ENCODE measurements around the gene CCDC180.

Gene CCDC180

GRCh38 chr9:97283768-97284167 is 23.7 kb upstream of the CCDC180 start:
- H3K36me3 ChIP-seq (ENCODE audit: insufficient read depth, low read length), result no peaks in the 10 kb centered on the region
- H3K9me2 ChIP-seq (ENCODE audit: low read depth, low read length), result no peaks in the 10 kb centered on the region
- H4K20me1 ChIP-seq (ENCODE audit: insufficient read depth, low read length), result no peaks in the 10 kb centered on the region
- no peak overlapping the region for H3K27ac ChIP-seq (ENCODE audit: low read depth, low read length, poor library complexity, severe bottlenecking)
- H3K9ac ChIP-seq (ENCODE audit: low read length), result no peak overlapping the region
- H3K4me2 ChIP-seq (ENCODE audit: low read length), result no peak overlapping the region
- no peaks in the 10 kb centered on the region for H3F3A ChIP-seq (ENCODE audit: insufficient read depth, low read length)
- no peak overlapping the region for H2AFZ ChIP-seq (ENCODE audit: low read length)
- no peaks in the 10 kb centered on the region; the same call in 1 of the 2 replicates for H3K9me3 ChIP-seq (ENCODE audit: low read length)
- TF ChIP-seq CTCF (IDR thresholded peaks at IDR 0.05; ENCODE audit: low read length) (no peak), EZH2 (IDR thresholded peaks at IDR 0.05; ENCODE audit: borderline replicate concordance, low read length) (no peak)
- H3K4me3 ChIP-seq (ENCODE audit: low read depth, low read length, poor library complexity, severe bottlenecking), result no peak overlapping the region
- H3K79me2 ChIP-seq (ENCODE audit: insufficient read depth, low read length), result no peaks in the 10 kb centered on the region
- no peaks in the 10 kb centered on the region for H3K4me1 ChIP-seq (ENCODE audit: insufficient read depth, low read length, severe bottlenecking)
- no peaks in the 10 kb centered on the region for H3K27me3 ChIP-seq (ENCODE audit: insufficient read depth, low read length)

DNA sequence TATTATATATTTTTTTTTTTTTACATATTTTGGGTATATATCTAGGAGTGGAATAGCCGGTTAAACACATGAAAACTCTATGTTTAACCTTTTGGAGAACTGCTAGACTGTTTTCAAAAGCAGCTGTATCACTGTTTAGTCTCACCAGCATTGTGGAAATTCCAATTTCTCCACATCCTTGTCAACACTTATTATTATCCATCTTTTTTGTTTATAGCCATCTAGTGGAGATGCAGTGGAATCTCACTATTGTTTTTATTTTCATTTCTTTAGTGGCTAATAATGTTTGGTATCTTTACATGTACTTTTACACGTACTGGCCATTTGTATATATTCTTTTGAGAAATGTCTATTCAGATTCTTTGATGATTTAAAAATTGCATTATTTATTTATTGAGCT is 22.7 kb upstream of the CCDC180 start:
- Histone ChIP-seq H3K4me3 (ENCODE audit: low read depth, low read length, poor library complexity, severe bottlenecking) (no peak overlapping the region), H3K36me3 (ENCODE audit: insufficient read depth, low read length) (no peaks in the 10 kb centered on the region)

GRCh38 chr9:97292200-97292599 is 15.3 kb upstream of the CCDC180 start:
- Histone ChIP-seq H3K4me3 (ENCODE audit: low read depth, low read length, poor library complexity, severe bottlenecking) (no peak overlapping the region), H3K36me3 (ENCODE audit: insufficient read depth, low read length) (no peaks in the 10 kb centered on the region), H3K9me2 (ENCODE audit: low read depth, low read length) (no peaks in the 10 kb centered on the region)

More for the DNA sequence above, 22.7 kb upstream of the CCDC180 start:
- TF ChIP-seq EZH2 (IDR thresholded peaks at IDR 0.05; ENCODE audit: borderline replicate concordance, low read length), result no peak
- TF ChIP-seq CTCF (IDR thresholded peaks at IDR 0.05; ENCODE audit: low read length), result peak; percentile 5; the same call in 1 of the 2 replicates
- Histone ChIP-seq H2AFZ (ENCODE audit: low read length) (no peak overlapping the region), H3K9ac (ENCODE audit: low read length) (no peak overlapping the region), H4K20me1 (ENCODE audit: insufficient read depth, low read length) (no peaks in the 10 kb centered on the region), H3K27ac (ENCODE audit: low read depth, low read length, poor library complexity, severe bottlenecking) (no peak overlapping the region), H3K4me2 (ENCODE audit: low read length) (no peak overlapping the region), H3K27me3 (ENCODE audit: insufficient read depth, low read length) (no peaks in the 10 kb centered on the region), H3K9me3 (ENCODE audit: low read length) (no peaks in the 10 kb centered on the region; the same call in 1 of the 2 replicates), H3K9me2 (ENCODE audit: low read depth, low read length) (no peaks in the 10 kb centered on the region), H3F3A (ENCODE audit: insufficient read depth, low read length) (no peaks in the 10 kb centered on the region), H3K79me2 (ENCODE audit: insufficient read depth, low read length) (no peaks in the 10 kb centered on the region), H3K4me1 (ENCODE audit: insufficient read depth, low read length, severe bottlenecking) (no peaks in the 10 kb centered on the region)

More at GRCh38 chr9:97292200-97292599, 15.3 kb upstream of the CCDC180 start:
- H3K27me3 ChIP-seq (ENCODE audit: insufficient read depth, low read length), result no peaks in the 10 kb centered on the region
- no peaks in the 10 kb centered on the region for H3K9me3 ChIP-seq (ENCODE audit: low read length)
- H3F3A ChIP-seq (ENCODE audit: insufficient read depth, low read length), result no peaks in the 10 kb centered on the region
- no peaks in the 10 kb centered on the region for H3K4me1 ChIP-seq (ENCODE audit: insufficient read depth, low read length, severe bottlenecking)
- no peak overlapping the region for H3K9ac ChIP-seq (ENCODE audit: low read length)
- no peak overlapping the region for H3K27ac ChIP-seq (ENCODE audit: low read depth, low read length, poor library complexity, severe bottlenecking)
- no peaks in the 10 kb centered on the region for H3K79me2 ChIP-seq (ENCODE audit: insufficient read depth, low read length)
- no peak overlapping the region for H2AFZ ChIP-seq (ENCODE audit: low read length)
- TF ChIP-seq EZH2 (IDR thresholded peaks at IDR 0.05; ENCODE audit: borderline replicate concordance, low read length) (no peak), CTCF (IDR thresholded peaks at IDR 0.05; ENCODE audit: low read length) (no peak)
- H3K4me2 ChIP-seq (ENCODE audit: low read length), result no peak overlapping the region
- no peaks in the 10 kb centered on the region for H4K20me1 ChIP-seq (ENCODE audit: insufficient read depth, low read length)

All from OCI-LY1 (cell line).